Ovary (tissue), 1 donor: ENCODE results near the gene AGR2.

ENCODE experiments used
- EP300 ChIP-seq: sonication (generic); formaldehyde crosslinking; IDR thresholded peaks from one replicate; pipeline ENCODE4 v1.6.1; 2017; ENCODE audit warnings: antibody characterized with exemption
- POLR2A ChIP-seq: fragments of 450-650 bp; IDR thresholded peaks from one replicate; pipeline ENCODE4 v1.6.1; 2017; ENCODE audit warnings: antibody characterized with exemption, mild to moderate bottlenecking, moderate library complexity

GRCh38 chr7:16742547-16742946 lies 62.3 kb downstream of the AGR2 start:
- TF ChIP-seq EP300 (no peak), POLR2A (no peak)
